ENCODE measurements around the gene GMFB. TPM values are rescaled to one million over a fixed set of nuclear protein-coding genes. Genes with fewer than 3 reads are reported as not detected.

The GMFB gene
- total and polyA plus RNA-seq, 9 of the 15 experiments (the other 6 are each of a cell fraction or from before 2014, with no cell fraction given): 14.0 to 31.7 (median 20.5) TPM

GRCh38 chr14:54512393-54512792 lies 23.6 kb upstream of the GMFB start:
- ChIA-PET POLR2A (interaction anchor here (1.0 kb wide), 1 partner anchor 45 kb away, joined by 3 read pairs; no protein-coding TSS in a partner anchor), CTCF (ENCODE audit: low intra/inter-chr PET ratio) (no interaction called here)
- peaks cover 9% of the 10 kb centered on the region; the same call in 2 of the 3 replicates for H3K79me2 ChIP-seq (ENCODE audit: control insufficient read depth, insufficient read depth, low read length)
- H4K20me1 ChIP-seq (replicated peaks; ENCODE audit: control insufficient read depth, insufficient read depth, low read length): no peaks in the 10 kb centered on the region
- ATAC-seq: no peak
- H3K4me1 ChIP-seq (replicated peaks in 1 of 2; ENCODE audit: control insufficient read depth in 2 of 2, insufficient read depth in 2 of 2, low read length in 2 of 2): peaks cover 2 to 10% of the 10 kb centered on the region in 2 experiments; a peak in 2 of 5 replicates
- in situ Hi-C loops (cut with MboI): no loop called here
- no peak overlapping the region for H2AFZ ChIP-seq (ENCODE audit: low read depth, low read length)
- no peaks in the 10 kb centered on the region for H3K36me3 ChIP-seq (ENCODE audit: control insufficient read depth, insufficient read depth, low read length)
- no peak overlapping the region for H3K9ac ChIP-seq (ENCODE audit: insufficient read depth in 1 of 2, low read depth in 2 of 2, low read length in 2 of 2)
- H3K27ac ChIP-seq (ENCODE audit: extremely low read depth, low read depth, low read length): no peak overlapping the region
- no peak for DNase-seq (ENCODE audit: extremely low read depth in 1 of 4, low spot score in 3 of 4)
- H3K4me3 ChIP-seq: no peak overlapping the region
- intact Hi-C loops (cut with micrococcal nuclease): loop anchor here (5.0 kb wide), 2 partner anchors 40 to 260 kb away; no protein-coding TSS in a partner anchor
- no peak for FAIRE-seq
- WGBS (ENCODE audit: insufficient coverage, low coverage, missing lambda C conversion rate): 91% methylated on average over 1 of the region's 1 CpG
- no TSS peak for BruUV-seq (replicated peaks)
- no peaks in the 10 kb centered on the region for H3K9me3 ChIP-seq (replicated peaks; ENCODE audit: control insufficient read depth, insufficient read depth, low read depth, low read length)
- H3K9me1 ChIP-seq (ENCODE audit: control insufficient read depth, insufficient read depth, low read length): no peaks in the 10 kb centered on the region
- H3K27me3 ChIP-seq (ENCODE audit: control insufficient read depth in 2 of 2, insufficient read depth in 2 of 2, low read length in 2 of 2): no peaks in the 10 kb centered on the region
- H3K4me2 ChIP-seq (ENCODE audit: insufficient read depth, low read length): no peak overlapping the region
- TF ChIP-seq ZNF445 (CRISPR knock-in tag; IDR thresholded peaks at IDR 0.05; ENCODE audit: low read depth): no peak
- TF ChIP-seq ZC3H11A (IDR thresholded peaks at IDR 0.05; ENCODE audit: low read depth, low read length): no peak
- TF ChIP-seq ZNF707 (CRISPR knock-in tag; conservative IDR thresholded peaks at IDR 0.05): no peak
- no peak for TF ChIP-seq CHCHD3 (CRISPR knock-in tag; IDR thresholded peaks at IDR 0.05)
- TF ChIP-seq ATF7 (IDR thresholded peaks at IDR 0.05): no peak
- no peak for TF ChIP-seq CUX1 (CRISPR knock-in tag; IDR thresholded peaks at IDR 0.05)
- TF ChIP-seq REST (IDR thresholded peaks at IDR 0.05; ENCODE audit: borderline replicate concordance): no peak
- no peak for TF ChIP-seq REST (CRISPR knock-in tag; IDR thresholded peaks at IDR 0.05; ENCODE audit: low read depth)
- TF ChIP-seq SREBF1 (IDR thresholded peaks at IDR 0.05; ENCODE audit: borderline replicate concordance, low read depth, low read length): no peak
